CD4-positive, alpha-beta T cell treated with Interleukin-2 at 100 ng/mL for 4 hours (primary cell): ENCODE data around the gene UBE2U.

ENCODE experiments used
- DNase-seq: peaks from one replicate; pipeline ENCODE4 v3.0.0-alpha.2; 2020; ENCODE audit warnings: low spot score

Gene UBE2U

GRCh38 chr1:64293820-64294219, 90.4 kb downstream of the UBE2U start:
- no peak for DNase-seq

GRCh38 chr1:64295136-64295535, 91.7 kb downstream of the UBE2U start:
- DNase-seq = no peak

- no peak for DNase-seq
These were observed 92.1 kb downstream of the UBE2U start for GRCh38 chr1:64295561-64295960.

- no peak for DNase-seq
These were observed 93.0 kb downstream of the UBE2U start for GRCh38 chr1:64296459-64296858.

GRCh38 chr1:64302194-64302593, 98.8 kb downstream of the UBE2U start:
- no peak for DNase-seq

- DNase-seq = no peak
These were observed 99.5 kb downstream of the UBE2U start for GRCh38 chr1:64302971-64303370.

- DNase-seq = no peak
These were observed 101.4 kb downstream of the UBE2U start for GRCh38 chr1:64304823-64305222.

- no peak for DNase-seq
These were observed 105.4 kb downstream of the UBE2U start for GRCh38 chr1:64308866-64309265.

- DNase-seq = no peak
These were observed 106.0 kb downstream of the UBE2U start for GRCh38 chr1:64309431-64309831.

- no peak for DNase-seq
These were observed 107.3 kb downstream of the UBE2U start for GRCh38 chr1:64310760-64311159.

GRCh38 chr1:64312431-64312830, 109.0 kb downstream of the UBE2U start:
- DNase-seq = no peak

- no peak for DNase-seq
These were observed 112.0 kb downstream of the UBE2U start for GRCh38 chr1:64315402-64315801.
